Measurements from ENCODE around the gene AGBL4.

Gene AGBL4

GRCh38 chr1:48582408-48582807 is 1441.3 kb downstream of the AGBL4 start:
- Histone ChIP-seq H3K27ac (ENCODE audit: low read length) (no peak overlapping the region), H2AFZ (ENCODE audit: low read depth, low read length) (no peak overlapping the region), H3K9ac (ENCODE audit: low read depth, low read length) (no peak overlapping the region), H3K27me3 (ENCODE audit: insufficient read depth, low read length, poor library complexity) (no peaks in the 10 kb centered on the region), H3K36me3 (ENCODE audit: insufficient read depth, low read length) (no peaks in the 10 kb centered on the region), H3K4me3 (ENCODE audit: low read depth in 1 of 2, low read length in 2 of 2) (no peak overlapping the region), H3K4me2 (ENCODE audit: insufficient read depth, low read length) (no peak overlapping the region), H4K20me1 (ENCODE audit: insufficient read depth, low read length) (no peaks in the 10 kb centered on the region), H3K4me1 (ENCODE audit: insufficient read depth, low read length) (no peaks in the 10 kb centered on the region), H3K9me3 (ENCODE audit: insufficient read depth, low read length, severe bottlenecking) (no peaks in the 10 kb centered on the region), H3K79me2 (ENCODE audit: insufficient read depth, low read length) (no peaks in the 10 kb centered on the region)
- ATAC-seq (ENCODE audit: insufficient read depth, low read depth) = no peak
- DNase-seq = no peak
- no peak for TF ChIP-seq CTCF (IDR thresholded peaks at IDR 0.05; ENCODE audit: borderline replicate concordance, extremely low read depth, low read length, poor library complexity, severe bottlenecking)
- no peak for TF ChIP-seq EZH2 (IDR thresholded peaks at IDR 0.05; ENCODE audit: borderline replicate concordance, low read depth, low read length, severe bottlenecking)

- H4K20me1 ChIP-seq (ENCODE audit: insufficient read depth, low read length) = no peaks in the 10 kb centered on the region
- TF ChIP-seq EZH2 (IDR thresholded peaks at IDR 0.05; ENCODE audit: borderline replicate concordance, low read depth, low read length, severe bottlenecking) = no peak
- TF ChIP-seq CTCF (IDR thresholded peaks at IDR 0.05; ENCODE audit: borderline replicate concordance, extremely low read depth, low read length, poor library complexity, severe bottlenecking) = no peak
- no peak for ATAC-seq (ENCODE audit: insufficient read depth, low read depth)
- no peaks in the 10 kb centered on the region for H3K27me3 ChIP-seq (ENCODE audit: insufficient read depth, low read length, poor library complexity)
- H3K36me3 ChIP-seq (ENCODE audit: insufficient read depth, low read length) = no peaks in the 10 kb centered on the region
- H2AFZ ChIP-seq (ENCODE audit: low read depth, low read length) = no peak overlapping the region
- no peak overlapping the region for H3K4me2 ChIP-seq (ENCODE audit: insufficient read depth, low read length)
- no peaks in the 10 kb centered on the region for H3K79me2 ChIP-seq (ENCODE audit: insufficient read depth, low read length)
- DNase-seq = no peak
- H3K9ac ChIP-seq (ENCODE audit: low read depth, low read length) = no peak overlapping the region
- no peak overlapping the region for H3K4me3 ChIP-seq (ENCODE audit: low read depth in 1 of 2, low read length in 2 of 2)
- no peaks in the 10 kb centered on the region for H3K9me3 ChIP-seq (ENCODE audit: insufficient read depth, low read length, severe bottlenecking)
- H3K4me1 ChIP-seq (ENCODE audit: insufficient read depth, low read length) = no peaks in the 10 kb centered on the region
- no peak overlapping the region for H3K27ac ChIP-seq (ENCODE audit: low read length)
Measured at GRCh38 chr1:48581270-48581669, 1442.5 kb downstream of the AGBL4 start.

GRCh38 chr1:48576565-48576964 is 1447.2 kb downstream of the AGBL4 start:
- Histone ChIP-seq H2AFZ (ENCODE audit: low read depth, low read length) (no peak overlapping the region), H3K79me2 (ENCODE audit: insufficient read depth, low read length) (no peaks in the 10 kb centered on the region), H3K4me3 (ENCODE audit: low read depth in 1 of 2, low read length in 2 of 2) (no peak overlapping the region), H3K27ac (ENCODE audit: low read length) (no peak overlapping the region), H3K27me3 (ENCODE audit: insufficient read depth, low read length, poor library complexity) (no peaks in the 10 kb centered on the region), H3K9me3 (ENCODE audit: insufficient read depth, low read length, severe bottlenecking) (no peaks in the 10 kb centered on the region), H3K36me3 (ENCODE audit: insufficient read depth, low read length) (no peaks in the 10 kb centered on the region), H3K4me2 (ENCODE audit: insufficient read depth, low read length) (no peak overlapping the region), H3K9ac (ENCODE audit: low read depth, low read length) (no peak overlapping the region), H4K20me1 (ENCODE audit: insufficient read depth, low read length) (no peaks in the 10 kb centered on the region), H3K4me1 (ENCODE audit: insufficient read depth, low read length) (no peaks in the 10 kb centered on the region)
- ATAC-seq (ENCODE audit: insufficient read depth, low read depth) (no peak), DNase-seq (no peak)
- TF ChIP-seq EZH2 (IDR thresholded peaks at IDR 0.05; ENCODE audit: borderline replicate concordance, low read depth, low read length, severe bottlenecking) (no peak), CTCF (IDR thresholded peaks at IDR 0.05; ENCODE audit: borderline replicate concordance, extremely low read depth, low read length, poor library complexity, severe bottlenecking) (no peak)
